Tibial artery (tissue), 4 donors: Measurements from ENCODE around the gene OPCML.

Experiments
- DNase-seq, 2 donors: peaks; one replicate each; pipeline ENCODE4 v3.0.0-alpha.2; 2019
- H3K27ac ChIP-seq, 2 donors: fragments of 200-600 bp; sonication (generic) in 1 of 2; 1 replicate in 1 of 2; 2 replicates in 1 of 2; pipeline ENCODE4 v1.5.1; 2018 to 2019; ENCODE audit warnings: mild to moderate bottlenecking in 1 of 2
- H3K27me3 ChIP-seq, 2 donors: fragments of 200-600 bp; sonication (generic) in 1 of 2; one replicate each; pipeline versions ENCODE4 v1.5.1 to v1.6.0; 2016 to 2019
- H3K36me3 ChIP-seq, 3 donors: fragments of 200-600 bp; sonication (generic) in 2 of 3; one replicate each; pipeline ENCODE4 v1.5.1; 2016 to 2019; ENCODE audit warnings: mild to moderate bottlenecking in 2 of 3
- H3K4me1 ChIP-seq, 4 donors: fragments of 200-600 bp; sonication (generic) in 2 of 4; 1 replicate in 3 of 4; 2 replicates in 1 of 4; pipeline ENCODE4 v1.5.1; 2016 to 2019
- H3K4me3 ChIP-seq, 2 donors: fragments of 200-600 bp; sonication (generic) in 1 of 2; 1 replicate in 1 of 2; 2 replicates in 1 of 2; pipeline ENCODE4 v1.5.1; 2018 to 2019; ENCODE audit warnings: mild to moderate bottlenecking in 2 of 2
- H3K9me3 ChIP-seq, 3 donors: fragments of 200-600 bp; sonication (generic) in 1 of 3; one replicate each; pipeline ENCODE4 v1.5.1; 2016 to 2019
- CTCF ChIP-seq, 2 experiments: fragments of 200-600 bp in 1 of 2; fragments of 450-650 bp in 1 of 2; IDR thresholded peaks; one replicate each; pipeline ENCODE4 v1.5.1; 2017 to 2019; ENCODE audit warnings: antibody characterized with exemption in 2 of 2, mild to moderate bottlenecking in 1 of 2, moderate library complexity in 1 of 2
- intact Hi-C: fragments of 100-400 bp; cut with DNase I; formaldehyde crosslinking; loops from one replicate; pipeline ENCODE4 v1.15.0; 2023; ENCODE audit warnings: low total_unique reads

OPCML gene

GRCh38 chr11:133338588-133338987, 193.7 kb downstream of the OPCML start:
- DNase-seq, result no peak
- H3K27me3 ChIP-seq, result no peaks in the 10 kb centered on the region
- intact Hi-C loops, result no loop called here
- H3K27ac ChIP-seq, result no peak overlapping the region
- H3K9me3 ChIP-seq, result peaks cover 0 to 3% (median 0%) of the 10 kb centered on the region in 3 donors
- TF ChIP-seq CTCF (IDR thresholded peaks at IDR 0.05), result no peak
- H3K4me3 ChIP-seq, result no peak overlapping the region
- no peaks in the 10 kb centered on the region for H3K36me3 ChIP-seq
- H3K4me1 ChIP-seq, result no peaks in the 10 kb centered on the region

- DNase-seq, result no peak
- no peak for TF ChIP-seq CTCF (IDR thresholded peaks at IDR 0.05)
- Histone ChIP-seq H3K27me3 (no peaks in the 10 kb centered on the region), H3K36me3 (no peaks in the 10 kb centered on the region), H3K27ac (no peak overlapping the region), H3K4me3 (no peak overlapping the region), H3K4me1 (no peaks in the 10 kb centered on the region), H3K9me3 (peaks cover 0 to 3% (median 0%) of the 10 kb centered on the region in 3 donors)
- intact Hi-C loops, result no loop called here
These were observed 194.3 kb downstream of the OPCML start for GRCh38 chr11:133337951-133338418.

GRCh38 chr11:133337193-133337592, 195.1 kb downstream of the OPCML start:
- no peak for TF ChIP-seq CTCF (IDR thresholded peaks at IDR 0.05)
- DNase-seq, result no peak
- intact Hi-C loops, result no loop called here
- Histone ChIP-seq H3K4me1 (no peaks in the 10 kb centered on the region), H3K36me3 (no peaks in the 10 kb centered on the region), H3K9me3 (peaks cover 0 to 3% (median 0%) of the 10 kb centered on the region in 3 donors), H3K4me3 (no peak overlapping the region), H3K27me3 (no peaks in the 10 kb centered on the region), H3K27ac (no peak overlapping the region)

GRCh38 chr11:133331031-133331430, 201.3 kb downstream of the OPCML start:
- no peak overlapping the region for H3K4me3 ChIP-seq
- H3K4me1 ChIP-seq, result no peaks in the 10 kb centered on the region
- no peaks in the 10 kb centered on the region for H3K36me3 ChIP-seq
- no peak for TF ChIP-seq CTCF (IDR thresholded peaks at IDR 0.05)
- DNase-seq, result no peak
- intact Hi-C loops, result no loop called here
- no peak overlapping the region for H3K27ac ChIP-seq
- peaks cover 0 to 3% (median 0%) of the 10 kb centered on the region in 3 donors for H3K9me3 ChIP-seq
- H3K27me3 ChIP-seq, result no peaks in the 10 kb centered on the region

GRCh38 chr11:133326849-133327248, 205.5 kb downstream of the OPCML start:
- intact Hi-C loops, result no loop called here
- Histone ChIP-seq H3K4me3 (no peak overlapping the region), H3K27me3 (no peaks in the 10 kb centered on the region), H3K9me3 (no peaks in the 10 kb centered on the region), H3K27ac (no peak overlapping the region), H3K36me3 (no peaks in the 10 kb centered on the region), H3K4me1 (no peaks in the 10 kb centered on the region)
- no peak for TF ChIP-seq CTCF (IDR thresholded peaks at IDR 0.05)
- no peak for DNase-seq

- H3K27me3 ChIP-seq, result no peaks in the 10 kb centered on the region
- no peak overlapping the region for H3K27ac ChIP-seq
- no peaks in the 10 kb centered on the region for H3K4me1 ChIP-seq
- intact Hi-C loops, result no loop called here
- no peak overlapping the region for H3K4me3 ChIP-seq
- H3K36me3 ChIP-seq, result no peaks in the 10 kb centered on the region
- no peak for DNase-seq
- H3K9me3 ChIP-seq, result no peaks in the 10 kb centered on the region
- TF ChIP-seq CTCF (IDR thresholded peaks at IDR 0.05), result no peak
These were observed 206.0 kb downstream of the OPCML start for GRCh38 chr11:133326332-133326731.
